HG03039 (cell line): ENCODE measurements around the gene LCMT1.
"Not testable (repeated sequence)": the region's sequence is repeated elsewhere in the genome, so short reads cannot be mapped to it uniquely, and the experiment has no call there.

Experiments
- ATAC-seq: cut with Tn5 transposase; IDR thresholded peaks from one replicate; pipeline ENCODE4 v1.9.1; 2021; ENCODE audit warnings: mild to moderate bottlenecking, moderate library complexity; ENCODE audit not compliant: unreplicated experiment

The LCMT1 gene

GRCh38 chr16:25093208-25094061 is 18.1 kb upstream of the LCMT1 start:
- ATAC-seq: peak; percentile 70

- ATAC-seq: no peak
Observed at GRCh38 chr16:25094596-25094995, 16.9 kb upstream of the LCMT1 start.

GRCh38 chr16:25095636-25096035 is 15.9 kb upstream of the LCMT1 start:
- no peak for ATAC-seq

- ATAC-seq: no peak
Observed at GRCh38 chr16:25097276-25097975, 14.1 kb upstream of the LCMT1 start.

GRCh38 chr16:25100511-25100910 is 11.0 kb upstream of the LCMT1 start:
- ATAC-seq: no peak

GRCh38 chr16:25106567-25107465 is 4.7 kb upstream of the LCMT1 start:
- no peak for ATAC-seq

- ATAC-seq: no peak
Observed at GRCh38 chr16:25107466-25107792, 4.1 kb upstream of the LCMT1 start.

- no peak for ATAC-seq
Observed at GRCh38 chr16:25108054-25108453, 3.5 kb upstream of the LCMT1 start.

- ATAC-seq: no peak
Observed at GRCh38 chr16:25109643-25110042, 1.9 kb upstream of the LCMT1 start.

- ATAC-seq: no peak
Observed at GRCh38 chr16:25110387-25110947, 1.1 kb upstream of the LCMT1 start.

GRCh38 chr16:25114121-25114520 is 2.6 kb downstream of the LCMT1 start:
- ATAC-seq: no peak

- ATAC-seq: no peak
Observed at GRCh38 chr16:25118851-25119578, 7.5 kb downstream of the LCMT1 start.

GRCh38 chr16:25121824-25122600 is 10.5 kb downstream of the LCMT1 start:
- ATAC-seq: no peak

- no peak for ATAC-seq
Observed at GRCh38 chr16:25124503-25124902, 13.0 kb downstream of the LCMT1 start.

GRCh38 chr16:25126086-25126666 is 14.6 kb downstream of the LCMT1 start:
- ATAC-seq: not testable (repeated sequence)

GRCh38 chr16:25126820-25127232 is 15.3 kb downstream of the LCMT1 start:
- ATAC-seq: no peak

GRCh38 chr16:25132751-25133150 is 21.2 kb downstream of the LCMT1 start:
- not testable (repeated sequence) for ATAC-seq

- no peak for ATAC-seq
Observed at GRCh38 chr16:25134166-25134700, 22.7 kb downstream of the LCMT1 start.
